GM21423 (cell line): ENCODE data around the gene CABP4.

ENCODE experiments used
- ATAC-seq: cut with Tn5 transposase; IDR thresholded peaks from one replicate; pipeline ENCODE4 v1.9.1; 2021; ENCODE audit warnings: mild to moderate bottlenecking, moderate library complexity; ENCODE audit not compliant: unreplicated experiment

The CABP4 gene

DNA sequence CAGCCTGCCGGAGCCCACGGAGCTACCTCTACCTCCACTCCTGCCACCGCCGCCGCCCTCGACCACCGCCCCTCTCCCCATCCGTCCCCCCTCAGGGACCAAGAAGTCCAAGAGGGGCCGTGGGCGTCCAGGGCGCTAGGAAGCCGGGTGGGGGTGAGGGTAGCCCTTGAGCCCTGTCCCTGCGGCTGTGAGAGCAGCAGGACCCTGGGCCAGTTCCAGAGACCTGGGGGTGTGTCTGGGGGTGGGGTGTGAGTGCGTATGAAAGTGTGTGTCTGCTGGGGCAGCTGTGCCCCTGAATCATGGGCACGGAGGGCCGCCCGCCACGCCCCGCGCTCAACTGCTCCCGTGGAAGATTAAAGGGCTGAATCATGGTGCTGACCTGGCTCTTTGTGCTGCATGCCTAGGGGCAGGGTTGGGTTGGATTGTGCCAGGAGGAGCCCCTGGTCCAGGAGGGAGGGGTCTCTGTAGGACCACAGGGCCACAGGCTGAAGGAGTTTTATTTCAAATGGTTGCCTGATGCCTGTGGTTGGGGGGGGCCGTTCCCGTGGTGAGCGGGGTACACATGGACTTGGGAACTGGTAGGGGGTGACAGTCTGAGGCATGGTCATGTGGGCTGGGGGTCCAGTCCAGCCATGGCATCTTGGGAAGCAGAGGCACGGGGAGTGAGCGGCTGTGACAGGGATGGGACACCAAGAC, 20.0 kb upstream of the CABP4 start:
- ATAC-seq, result no peak

DNA sequence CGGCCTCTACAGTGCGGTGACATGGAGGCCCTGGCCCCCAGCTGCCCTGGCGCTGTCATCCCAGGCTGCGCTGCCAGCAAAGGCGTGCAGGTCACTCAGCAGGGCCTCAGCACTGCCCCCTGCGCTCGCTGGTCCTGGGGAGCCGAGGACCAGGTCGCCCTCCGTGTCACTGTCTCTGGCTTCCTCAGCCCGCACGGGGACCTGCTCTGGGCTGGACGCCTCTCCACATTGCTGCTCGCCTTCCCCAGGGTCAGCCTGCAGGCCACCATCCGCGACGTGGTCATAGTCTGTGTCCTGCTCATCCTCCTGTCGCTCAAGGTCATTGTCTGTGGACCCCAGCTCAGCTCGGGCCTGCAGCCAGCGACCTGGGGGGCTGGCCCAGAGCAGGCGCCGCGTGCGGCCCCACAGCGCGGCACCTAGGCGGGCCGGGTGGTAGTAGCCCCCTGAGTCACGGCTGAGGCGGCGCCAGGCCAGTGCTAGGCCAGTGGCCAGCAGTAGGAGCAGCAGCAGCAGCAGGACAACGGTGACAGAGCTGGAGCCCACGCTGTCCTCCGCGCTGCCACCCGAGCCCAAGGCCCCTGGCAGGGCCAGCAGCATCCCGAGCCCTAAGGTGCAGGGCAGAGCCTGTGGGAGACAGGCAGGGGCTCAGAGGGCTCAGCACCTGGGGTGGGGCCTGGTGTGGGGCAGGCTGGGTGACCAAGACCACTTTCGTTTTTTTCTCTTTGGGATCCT, 19.3 kb upstream of the CABP4 start:
- ATAC-seq, result no peak

GRCh38 chr11:67436459-67437081, 18.6 kb upstream of the CABP4 start:
- ATAC-seq, result peak; percentile 33

GRCh38 chr11:67437082-67437808, 17.9 kb upstream of the CABP4 start, which contains the start of gene PTPRCAP:
Gene PTPRCAP, minus strand, starts transcription at chr11:67437682. Its CDS starts 63 bp downstream, at chr11:67437619.
- peak; percentile 31 for ATAC-seq

DNA sequence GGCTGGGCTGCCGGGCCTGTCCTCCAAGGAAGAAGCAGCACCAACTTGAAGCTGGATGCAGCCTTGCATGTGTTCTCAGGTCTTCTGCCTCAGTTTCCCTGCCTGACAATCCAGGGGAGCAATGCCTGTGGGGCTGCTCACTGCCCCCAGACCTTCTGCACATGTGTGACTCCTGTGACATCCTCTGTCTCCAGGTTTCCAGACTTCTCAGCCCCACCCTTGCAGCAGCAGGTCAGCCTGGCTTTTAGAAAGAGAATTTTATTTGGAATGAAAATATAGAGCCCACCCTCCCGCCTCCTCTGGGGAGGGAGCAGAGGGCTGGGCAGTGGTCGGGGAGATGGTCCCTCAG, 17.4 kb upstream of the CABP4 start:
- ATAC-seq, result no peak

DNA sequence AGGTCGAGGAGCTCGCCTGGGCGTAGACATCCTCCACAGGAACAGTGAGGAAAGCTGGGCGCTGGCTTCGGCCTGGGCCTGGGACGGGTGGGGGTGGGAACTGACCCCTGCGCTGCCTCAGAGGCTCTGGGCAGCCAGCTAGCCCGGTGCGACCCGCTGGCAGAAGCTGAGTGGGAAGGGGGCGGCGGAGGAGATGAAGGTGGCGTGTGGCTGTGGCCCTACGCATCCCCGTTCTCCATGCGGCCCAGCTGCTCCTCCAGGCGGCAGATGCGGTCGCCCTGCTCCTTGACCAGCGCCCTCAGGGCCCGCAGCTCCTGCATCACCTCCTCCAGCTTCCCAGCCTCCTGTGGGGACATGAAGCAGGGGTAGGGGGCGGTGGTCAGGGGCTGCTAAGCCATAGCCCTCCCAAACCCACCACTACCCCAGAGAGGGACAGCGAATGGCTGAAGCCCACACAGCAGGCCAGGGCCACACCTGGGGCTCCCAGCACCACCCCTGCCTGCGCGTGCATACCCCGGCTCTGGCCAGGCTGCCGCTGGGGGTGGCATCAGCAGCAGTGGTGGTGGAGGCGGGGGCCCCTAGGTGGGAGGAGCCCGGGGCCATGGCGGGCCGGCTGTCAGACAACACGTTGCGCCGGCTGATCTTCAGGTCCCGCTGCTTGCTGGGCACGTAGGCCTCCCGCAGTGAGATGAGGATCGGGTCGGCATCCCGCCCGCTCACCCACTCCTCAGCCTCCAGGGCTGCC, 16.8 kb upstream of the CABP4 start:
- no peak for ATAC-seq

DNA sequence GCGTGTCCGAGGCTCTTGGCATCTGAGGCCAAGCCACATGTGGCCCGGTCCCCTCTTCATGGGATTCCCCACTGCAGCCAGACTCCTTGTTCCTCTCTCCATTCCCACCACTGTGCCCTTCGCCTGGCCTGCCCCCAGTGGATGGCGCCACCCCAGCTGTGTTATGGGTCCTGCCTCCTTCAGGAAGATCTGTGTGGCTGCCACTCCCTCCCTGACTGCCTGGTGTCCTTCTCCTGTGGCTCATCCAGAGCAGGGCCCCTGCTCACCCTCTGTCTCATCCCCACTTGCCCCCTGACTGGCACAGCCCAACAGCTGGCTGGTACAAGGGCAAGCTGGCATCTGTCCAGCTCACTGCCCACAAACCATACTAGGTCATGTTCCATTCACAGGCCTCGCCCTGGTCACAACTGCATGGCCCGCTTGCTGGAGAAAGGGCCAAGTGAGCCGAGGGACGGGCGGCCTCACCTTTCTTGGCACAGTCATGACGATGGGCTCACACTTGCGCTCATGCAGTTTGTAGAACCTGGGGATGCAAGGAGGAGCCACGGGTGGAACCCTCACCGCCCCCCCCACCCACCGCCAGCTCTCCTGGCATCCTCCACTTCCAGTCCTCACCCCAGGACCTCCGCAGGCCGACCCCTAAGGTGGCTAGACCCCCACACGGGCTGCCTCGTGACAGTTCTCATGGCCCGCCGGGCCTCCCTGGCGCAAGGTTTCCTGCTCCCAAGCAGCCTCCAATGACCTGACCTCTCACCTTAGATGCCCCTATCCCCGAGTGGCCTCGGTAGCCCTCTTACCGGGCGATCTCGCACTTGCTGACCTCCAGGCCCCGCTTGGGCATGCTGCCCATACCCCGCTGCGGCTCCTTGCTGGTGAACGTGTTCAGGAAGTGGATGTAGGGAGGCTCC, 15.6 kb upstream of the CABP4 start:
- ATAC-seq, result no peak

- no peak for ATAC-seq
Measured at GRCh38 chr11:67440229-67441097, 14.7 kb upstream of the CABP4 start.

- no peak for ATAC-seq
Measured at GRCh38 chr11:67441098-67441563, 14.0 kb upstream of the CABP4 start.

DNA sequence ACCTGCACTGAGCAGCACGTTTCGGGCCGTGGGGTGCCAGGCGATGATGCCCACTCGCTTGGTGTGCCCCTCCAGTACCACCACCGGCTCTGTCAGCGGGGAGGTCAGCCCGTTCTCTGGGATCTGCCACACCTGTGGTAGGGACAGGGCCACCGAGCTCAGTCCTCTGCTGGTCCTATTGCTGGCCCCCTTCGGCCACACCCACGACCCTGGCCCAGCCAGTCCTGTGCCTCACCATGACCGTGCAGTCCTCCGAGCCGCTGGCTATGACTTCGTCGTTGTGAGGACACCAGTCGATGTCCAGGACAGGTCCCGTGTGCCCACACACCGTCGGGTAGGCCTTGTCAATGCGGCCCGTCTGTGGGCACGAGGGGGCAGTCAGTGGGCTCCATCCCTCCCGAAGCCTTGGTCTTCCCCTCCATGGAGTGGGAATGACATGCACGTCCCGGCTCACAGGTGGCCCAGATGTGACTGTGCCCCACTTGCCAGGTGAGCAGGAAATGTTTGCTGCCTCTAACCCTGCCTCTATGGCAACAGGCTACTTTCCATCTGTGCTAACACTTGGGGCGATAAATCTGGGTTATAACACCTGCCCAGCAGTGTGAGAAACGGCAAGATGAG, 13.3 kb upstream of the CABP4 start:
- ATAC-seq, result no peak

DNA sequence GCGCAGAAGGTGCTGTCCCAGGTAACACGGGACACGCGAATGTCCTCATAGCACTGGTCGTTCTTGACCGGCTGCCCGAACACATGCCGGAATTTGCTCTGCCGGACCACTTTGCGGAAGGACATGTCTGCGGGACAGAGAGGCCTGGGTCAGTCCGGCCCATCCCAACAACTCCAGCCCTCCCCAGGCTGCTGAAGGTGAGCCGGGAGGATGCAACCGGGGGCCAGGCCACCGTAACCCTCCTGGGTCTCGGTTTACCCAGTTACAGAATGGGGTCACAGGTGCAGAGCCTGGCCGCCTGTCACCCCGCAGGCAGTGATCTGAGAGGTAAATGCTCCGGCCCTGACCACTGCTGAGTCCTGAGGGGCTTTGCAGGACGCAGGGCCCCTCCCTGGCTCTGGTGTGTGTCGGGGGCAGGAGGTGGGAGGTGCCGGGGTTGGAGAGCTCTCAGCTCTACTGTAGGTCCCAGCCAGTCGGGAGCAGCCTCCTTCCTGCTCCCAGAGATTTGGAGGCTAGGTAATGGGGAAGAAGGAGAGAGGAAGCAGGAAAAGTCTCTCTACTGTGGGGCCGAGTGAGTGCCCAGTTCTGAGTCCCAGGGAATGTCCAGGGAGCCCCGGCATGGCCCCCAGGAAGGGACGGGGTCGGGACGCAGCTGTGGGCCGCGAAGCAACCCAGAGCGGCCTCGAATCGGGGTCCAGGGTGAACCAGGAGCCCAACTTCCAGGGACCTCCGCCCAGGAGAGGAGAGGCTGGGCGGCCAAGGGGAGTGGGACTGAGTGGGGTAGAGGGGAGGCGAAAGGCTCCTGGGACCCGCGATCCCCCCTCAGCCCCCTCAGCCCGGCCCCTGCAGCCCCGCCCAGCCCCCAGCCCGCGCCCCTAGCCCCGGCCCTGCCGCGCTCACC, 12.4 kb upstream of the CABP4 start:
- peak; percentile 8 for ATAC-seq

DNA sequence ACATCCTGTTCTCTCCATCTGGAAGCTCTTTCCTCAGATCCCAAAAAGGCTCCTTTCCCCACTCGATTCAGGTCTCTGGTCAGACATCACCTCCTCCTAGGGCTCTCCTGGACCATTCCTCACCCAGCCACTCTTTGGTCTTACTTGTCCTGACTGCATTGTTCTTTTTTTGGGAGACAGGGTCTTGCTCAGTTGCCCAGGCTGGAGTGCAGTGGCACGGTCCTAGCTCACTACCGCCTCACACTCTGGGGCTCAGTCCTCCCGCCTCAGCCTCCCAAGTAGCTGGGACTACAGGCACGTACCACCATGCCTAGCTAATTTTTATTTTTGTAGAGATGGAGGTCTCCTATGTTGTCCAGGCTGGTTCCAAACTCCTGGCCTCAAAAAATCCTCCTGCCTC, 9.6 kb upstream of the CABP4 start:
- no peak for ATAC-seq

DNA sequence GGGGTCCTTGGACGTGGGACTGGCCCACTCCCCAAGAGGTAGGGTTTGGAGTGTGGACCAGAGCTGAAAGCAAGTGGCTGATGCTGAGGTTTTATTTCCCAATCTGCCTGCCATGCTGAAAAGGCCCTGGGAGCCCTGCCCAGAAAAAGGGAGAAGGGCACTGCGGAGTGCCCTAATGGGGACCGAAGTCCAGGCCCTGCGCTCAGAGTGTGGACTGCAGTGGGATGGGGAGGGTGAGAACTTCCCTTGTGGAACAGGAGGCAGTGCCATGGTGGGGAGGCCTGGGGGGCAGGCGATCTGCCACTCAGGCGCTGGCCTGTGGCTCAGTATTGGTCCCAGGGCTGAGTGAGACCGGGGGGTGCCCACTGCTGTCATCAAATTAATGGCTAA, 6.9 kb upstream of the CABP4 start:
- ATAC-seq, result no peak

- ATAC-seq, result no peak
Measured at GRCh38 chr11:67449116-67449844, 5.9 kb upstream of the CABP4 start.

GRCh38 chr11:67450796-67451657, 4.1 kb upstream of the CABP4 start:
- ATAC-seq, result no peak

GRCh38 chr11:67451658-67451976, 3.5 kb upstream of the CABP4 start:
- no peak for ATAC-seq
